DOHH2 (cell line): Measurements from ENCODE around the gene SLF2.

Experiments used
- H3F3A ChIP-seq: fragments of 200-600 bp; sonication (generic), shearing (Covaris generic); 2 replicates; pipeline ENCODE4 v1.6.0; 2016; ENCODE audit warnings: antibody characterized with exemption, mild to moderate bottlenecking; ENCODE audit not compliant: control insufficient read depth, insufficient read depth
- H3K27ac ChIP-seq: fragments of 200-600 bp; sonication (generic); 2 replicates; pipeline ENCODE4 v1.5.1; 2014; ENCODE audit warnings: low read depth, mild to moderate bottlenecking, low read length, moderate library complexity
- H3K27me3 ChIP-seq: fragments of 200-600 bp; sonication (generic); 2 replicates; pipeline ENCODE4 v1.6.1; 2014; ENCODE audit warnings: mild to moderate bottlenecking, low read length, mixed read lengths; ENCODE audit not compliant: control insufficient read depth
- H3K36me3 ChIP-seq: fragments of 200-600 bp; sonication (generic); 2 replicates; pipeline ENCODE4 v1.6.1; 2014; ENCODE audit warnings: mild to moderate bottlenecking, low read length, moderate library complexity, mixed read lengths; ENCODE audit not compliant: control insufficient read depth
- H3K4me1 ChIP-seq: fragments of 200-600 bp; sonication (generic); 2 replicates; pipeline ENCODE4 v1.6.1; 2014; ENCODE audit warnings: mild to moderate bottlenecking, low read length, mixed read lengths; ENCODE audit not compliant: control insufficient read depth
- H3K4me2 ChIP-seq: fragments of 200-600 bp; sonication (generic); 2 replicates; pipeline ENCODE4 v1.6.0; 2014; ENCODE audit warnings: mild to moderate bottlenecking, low read length, moderate library complexity
- H3K4me3 ChIP-seq: fragments of 200-600 bp; sonication (generic); 2 replicates; pipeline ENCODE4 v1.5.1; 2014; ENCODE audit warnings: mild to moderate bottlenecking, low read length, mixed read lengths
- H3K79me2 ChIP-seq: fragments of 200-600 bp; sonication (generic); 2 replicates; pipeline ENCODE4 v1.6.1; 2014; ENCODE audit warnings: mild to moderate bottlenecking, low read length, mixed read lengths; ENCODE audit not compliant: control insufficient read depth
- H3K9me2 ChIP-seq: fragments of 200-600 bp; sonication (generic); replicated peaks from 2 replicates; pipeline ENCODE4 v1.6.1; 2014; ENCODE audit warnings: mild to moderate bottlenecking, low read length, mixed read lengths; ENCODE audit not compliant: control insufficient read depth
- H3K9me3 ChIP-seq: fragments of 200-600 bp; sonication (generic); 2 replicates; pipeline ENCODE4 v1.6.1; 2014; ENCODE audit warnings: antibody characterized with exemption, low read length, mixed read lengths; ENCODE audit not compliant: control insufficient read depth, insufficient read depth
- H4K20me1 ChIP-seq: fragments of 200-600 bp; sonication (generic); 2 replicates; pipeline ENCODE4 v1.6.0; 2014; ENCODE audit warnings: low read depth, mild to moderate bottlenecking, antibody characterized with exemption, low read length, moderate library complexity; ENCODE audit not compliant: control insufficient read depth, insufficient read depth
- CTCF ChIP-seq: fragments of 200-600 bp; sonication (generic); IDR thresholded peaks from one replicate; pipeline ENCODE4 v1.5.1; 2014; ENCODE audit warnings: antibody characterized with exemption, mild to moderate bottlenecking, low read depth, low read length; ENCODE audit not compliant: poor library complexity, severe bottlenecking
- EZH2phosphoT487 ChIP-seq: fragments of 200-600 bp; sonication (generic); IDR thresholded peaks from 2 replicates; pipeline ENCODE4 v1.6.1; 2017; ENCODE audit warnings: borderline replicate concordance, mild to moderate bottlenecking, antibody characterized with exemption, low read length, moderate library complexity, mixed read lengths

Gene SLF2

GRCh38 chr10:100980311-100980710, 67.5 kb downstream of the SLF2 start:
- H3K36me3 ChIP-seq = peaks cover 6% of the 10 kb centered on the region; the same call in 1 of the 2 replicates

GRCh38 chr10:100980711-100981110, 67.9 kb downstream of the SLF2 start:
- Histone ChIP-seq H3K9me3 (no peaks in the 10 kb centered on the region), H3K4me3 (no peak overlapping the region), H3K27me3 (no peaks in the 10 kb centered on the region), H3K9me2 (no peaks in the 10 kb centered on the region), H3K79me2 (peaks cover 3% of the 10 kb centered on the region; the same call in 1 of the 2 replicates), H3K4me1 (no peaks in the 10 kb centered on the region), H3K27ac (no peak overlapping the region), H3K36me3 (peaks cover 6% of the 10 kb centered on the region; the same call in 1 of the 2 replicates), H4K20me1 (no peaks in the 10 kb centered on the region), H3F3A (no peaks in the 10 kb centered on the region), H3K4me2 (no peak overlapping the region)
- TF ChIP-seq EZH2phosphoT487 = no peak
- TF ChIP-seq CTCF = no peak

More at GRCh38 chr10:100980311-100980710, 67.5 kb downstream of the SLF2 start:
- no peaks in the 10 kb centered on the region for H3K27me3 ChIP-seq
- H3K4me2 ChIP-seq = no peak overlapping the region
- no peaks in the 10 kb centered on the region for H3K4me1 ChIP-seq
- no peaks in the 10 kb centered on the region for H3K9me3 ChIP-seq
- H3K4me3 ChIP-seq = no peak overlapping the region
- H3K79me2 ChIP-seq = no peaks in the 10 kb centered on the region
- TF ChIP-seq EZH2phosphoT487 (no peak), CTCF (no peak)
- no peaks in the 10 kb centered on the region for H3F3A ChIP-seq
- H3K27ac ChIP-seq = no peak overlapping the region
- H3K9me2 ChIP-seq = no peaks in the 10 kb centered on the region
- H4K20me1 ChIP-seq = no peaks in the 10 kb centered on the region

GRCh38 chr10:100981178-100981772, 68.5 kb downstream of the SLF2 start:
- Histone ChIP-seq H3K4me3 (no peak overlapping the region), H3K27ac (no peak overlapping the region), H3K4me2 (no peak overlapping the region), H3K36me3 (peaks cover 10% of the 10 kb centered on the region), H3F3A (no peaks in the 10 kb centered on the region), H3K79me2 (peaks cover 9% of the 10 kb centered on the region), H3K27me3 (no peaks in the 10 kb centered on the region), H3K9me3 (no peaks in the 10 kb centered on the region), H4K20me1 (peaks cover under 1% of the 10 kb centered on the region; the same call in 1 of the 2 replicates), H3K9me2 (no peaks in the 10 kb centered on the region), H3K4me1 (peaks cover 5% of the 10 kb centered on the region)
- no peak for TF ChIP-seq CTCF
- no peak for TF ChIP-seq EZH2phosphoT487
